H9 (cell line): ENCODE results near the gene SH2D6. TPM values are rescaled to one million over a fixed set of nuclear protein-coding genes. Genes with fewer than 3 reads are reported as not detected.
A peak's percentile ranks its signal among the peaks of the same experiment; 100 is the strongest.

ENCODE experiments used
- DNase-seq: peaks from one replicate; pipeline ENCODE4 v3.0.0-alpha.2; 2017
- H2AFZ ChIP-seq: one replicate; pipeline ENCODE4 v1.6.1; 2013; ENCODE audit warnings: mild to moderate bottlenecking, low read length, control low read depth, moderate library complexity
- H2AK5ac ChIP-seq: 2 replicates; pipeline ENCODE4 v1.6.1; 2013; ENCODE audit warnings: low read length, control low read depth, mixed read lengths; ENCODE audit not compliant: insufficient read length
- H2BK120ac ChIP-seq: one replicate; pipeline ENCODE4 v1.6.1; 2013; ENCODE audit warnings: low read depth, mild to moderate bottlenecking, low read length, control low read depth, inconsistent platforms; ENCODE audit not compliant: poor library complexity, severe bottlenecking
- H2BK12ac ChIP-seq: 2 replicates; pipeline ENCODE4 v1.6.1; 2013; ENCODE audit warnings: low read length, control low read depth, mixed read lengths, low read depth; ENCODE audit not compliant: insufficient read length
- H2BK15ac ChIP-seq: 2 replicates; pipeline ENCODE4 v1.6.1; 2013; ENCODE audit warnings: low read depth, low read length, control low read depth
- H2BK20ac ChIP-seq: one replicate; pipeline ENCODE4 v1.6.1; 2013; ENCODE audit warnings: low read depth, mild to moderate bottlenecking, low read length, control low read depth, inconsistent platforms; ENCODE audit not compliant: poor library complexity, severe bottlenecking
- H2BK5ac ChIP-seq: 2 replicates; pipeline ENCODE4 v1.6.1; 2013; ENCODE audit warnings: low read length, control low read depth, mixed read lengths; ENCODE audit not compliant: insufficient read length
- H3K14ac ChIP-seq: 2 replicates; pipeline ENCODE4 v1.6.1; 2013; ENCODE audit warnings: low read length, control low read depth; ENCODE audit not compliant: insufficient read depth
- H3K18ac ChIP-seq: 2 replicates; pipeline ENCODE4 v1.6.1; 2013; ENCODE audit warnings: low read depth, mild to moderate bottlenecking, mixed read lengths, low read length, control low read depth; ENCODE audit not compliant: insufficient read length
- H3K23ac ChIP-seq: 2 replicates; pipeline ENCODE4 v1.6.1; 2013; ENCODE audit warnings: low read length, control low read depth, mixed read lengths, low read depth; ENCODE audit not compliant: insufficient read length
- H3K23me2 ChIP-seq: 2 replicates; pipeline ENCODE4 v1.6.1; 2013; ENCODE audit warnings: low read depth, mild to moderate bottlenecking, mixed read lengths, low read length, control low read depth; ENCODE audit not compliant: insufficient read length, poor library complexity, severe bottlenecking
- H3K27ac ChIP-seq: 2 replicates; pipeline ENCODE4 v1.5.1; 2013; ENCODE audit warnings: low read length, control low read depth, mixed read lengths, low read depth; ENCODE audit not compliant: insufficient read length
- H3K27me3 ChIP-seq: 2 replicates; pipeline ENCODE4 v1.6.1; 2013; ENCODE audit warnings: low read length, control low read depth, inconsistent platforms; ENCODE audit not compliant: insufficient read depth
- H3K4ac ChIP-seq: 2 replicates; pipeline ENCODE4 v1.6.1; 2013; ENCODE audit warnings: low read depth, mild to moderate bottlenecking, control low read depth, inconsistent platforms, low read length, moderate library complexity
- H3K4me1 ChIP-seq: 2 replicates; pipeline ENCODE4 v1.6.1; 2013; ENCODE audit warnings: low read length, control low read depth, inconsistent platforms; ENCODE audit not compliant: insufficient read depth
- H3K4me2 ChIP-seq: 2 replicates; pipeline ENCODE4 v1.6.1; 2013; ENCODE audit warnings: low read length, control low read depth, mixed read lengths; ENCODE audit not compliant: insufficient read length, insufficient read depth
- H3K56ac ChIP-seq: 2 replicates; pipeline ENCODE4 v1.6.1; 2013; ENCODE audit warnings: low read depth, mild to moderate bottlenecking, mixed read lengths, low read length, control low read depth; ENCODE audit not compliant: insufficient read length
- H3K79me1 ChIP-seq: 2 replicates; pipeline ENCODE4 v1.6.1; 2013; ENCODE audit warnings: low read depth, mild to moderate bottlenecking, moderate library complexity, low read length, control low read depth, inconsistent platforms; ENCODE audit not compliant: insufficient read depth, poor library complexity, severe bottlenecking
- H3K79me2 ChIP-seq: 2 replicates; pipeline ENCODE4 v1.6.1; 2013; ENCODE audit warnings: low read length, control low read depth, inconsistent platforms; ENCODE audit not compliant: insufficient read depth
- H3K9ac ChIP-seq: 2 replicates; pipeline ENCODE4 v1.6.1; 2013; ENCODE audit warnings: low read length, control low read depth, mixed read lengths; ENCODE audit not compliant: insufficient read length; ENCODE audit errors: extremely low read depth
- H3K9me3 ChIP-seq: one replicate; pipeline ENCODE4 v1.6.1; 2013; ENCODE audit warnings: low read depth, low read length, inconsistent platforms; ENCODE audit not compliant: control insufficient read depth
- H3T11ph ChIP-seq: one replicate; pipeline ENCODE4 v1.6.1; 2013; ENCODE audit warnings: mild to moderate bottlenecking, low read length, control low read depth, inconsistent platforms
- H4K20me1 ChIP-seq: one replicate; pipeline ENCODE4 v1.6.1; 2013; ENCODE audit not compliant: control insufficient read depth, insufficient read length, insufficient read depth
- H4K5ac ChIP-seq: 2 replicates; pipeline ENCODE4 v1.6.1; 2013; ENCODE audit warnings: low read depth, mild to moderate bottlenecking, mixed read lengths, low read length, control low read depth; ENCODE audit not compliant: insufficient read length
- H4K8ac ChIP-seq: replicated peaks from 2 replicates; pipeline ENCODE4 v1.6.1; 2013; ENCODE audit warnings: low read length, control low read depth, mixed read lengths, low read depth; ENCODE audit not compliant: insufficient read length
- H4K91ac ChIP-seq: 2 replicates; pipeline ENCODE4 v1.6.1; 2013; ENCODE audit warnings: low read depth, mild to moderate bottlenecking, moderate library complexity, mixed read lengths, low read length, control low read depth; ENCODE audit not compliant: insufficient read length
- H3K27ac Mint-ChIP-seq, 3 experiments: 2 replicates in 2 of 3; 3 replicates in 1 of 3; pipeline ENCODE4 v1.8.0; 2020 to 2021; ENCODE audit warnings: mixed read lengths in 3 of 3, mild to moderate bottlenecking in 1 of 3, moderate library complexity in 1 of 3
- H3K27me3 Mint-ChIP-seq: 2 replicates; pipeline ENCODE4 v1.8.0; 2021; ENCODE audit warnings: low read depth, mild to moderate bottlenecking, moderate library complexity, mixed read lengths
- H3K36me3 Mint-ChIP-seq, 3 experiments: 2 replicates in 2 of 3; 3 replicates in 1 of 3; pipeline ENCODE4 v1.8.0; 2020 to 2021; ENCODE audit warnings: low read depth in 3 of 3, mixed read lengths in 3 of 3; ENCODE audit not compliant: insufficient read depth in 1 of 3
- H3K4me1 Mint-ChIP-seq, 2 experiments: 2 replicates each; pipeline ENCODE4 v1.8.0; 2020; ENCODE audit warnings: mixed read lengths in 2 of 2
- H3K4me3 Mint-ChIP-seq, 2 experiments: 2 replicates in 1 of 2; 3 replicates in 1 of 2; pipeline ENCODE4 v1.8.0; 2020 to 2021; ENCODE audit warnings: mild to moderate bottlenecking in 2 of 2, mixed read lengths in 2 of 2, moderate library complexity in 1 of 2
- H3K9me3 Mint-ChIP-seq, 2 experiments: 2 replicates in 1 of 2; 3 replicates in 1 of 2; pipeline ENCODE4 v1.8.0; 2020; ENCODE audit warnings: mild to moderate bottlenecking in 2 of 2, mixed read lengths in 2 of 2, moderate library complexity in 1 of 2
- CTCF ChIP-seq: fragments of 200-600 bp; sonication (generic); conservative IDR thresholded peaks from 3 replicates; pipeline ENCODE4 v1.8.0; 2021; ENCODE audit warnings: antibody characterized with exemption, mild to moderate bottlenecking
- WGBS: extraction: QIAGEN DNeasy Blood & Tissue Kit; methylation state at CpG from one replicate; pipeline ENCODE4 v1.1.7; 2013; ENCODE audit warnings: missing lambda C conversion rate, low lambda C conversion rate, mixed read lengths; ENCODE audit not compliant: insufficient read length; ENCODE audit errors: extremely low coverage; 5-methylcytosine and 5-hydroxymethylcytosine counted together
- total RNA-seq: library from RNA; stranded (reverse); gene quantifications from 2 replicates; pipeline ENCODE4 v1.2.1, GENCODE V29; 2021

SH2D6 gene
- total RNA-seq, 1 experiment from 2014 or later = 0.61 TPM

- Histone ChIP-seq H2AK5ac (no peak overlapping the region), H2BK5ac (no peak overlapping the region), H4K91ac (no peak overlapping the region), H4K5ac (no peak overlapping the region), H3K79me2 (no peaks in the 10 kb centered on the region), H2BK12ac (no peak overlapping the region), H4K8ac (no peak overlapping the region), H3K4me2 (no peak overlapping the region), H3K9me3 (no peaks in the 10 kb centered on the region), H2BK15ac (no peak overlapping the region), H3K4ac (no peak overlapping the region), H3K27me3 (no peaks in the 10 kb centered on the region), H3K23me2 (no peaks in the 10 kb centered on the region), H3K56ac (no peak overlapping the region), H2BK20ac (no peak overlapping the region), H3K4me1 (no peaks in the 10 kb centered on the region), H3K9ac (no peak overlapping the region), H3K27ac (no peak overlapping the region), H3K79me1 (no peaks in the 10 kb centered on the region), H3T11ph (no peak overlapping the region), H2BK120ac (no peak overlapping the region), H3K14ac (no peak overlapping the region; the same call in 1 of the 2 replicates), H4K20me1 (no peaks in the 10 kb centered on the region), H2AFZ (no peak overlapping the region), H3K18ac (no peak overlapping the region), H3K23ac (no peak overlapping the region)
- no peak for TF ChIP-seq CTCF
- no peak overlapping the region for H3K4me3 Mint-ChIP-seq
- H3K36me3 Mint-ChIP-seq = peaks cover 4 to 16% (median 10%) of the 10 kb centered on the region in 3 experiments
- no peaks in the 10 kb centered on the region for H3K27me3 Mint-ChIP-seq
- H3K9me3 Mint-ChIP-seq = no peaks in the 10 kb centered on the region
- WGBS = no CpG with 5 or more reads among the region's 6 CpGs
- 0 out of 7 replicates have a peak overlapping the region, but pooled peaks of 1 of the 3 experiments have one; percentile 67 for H3K27ac Mint-ChIP-seq
- DNase-seq = no peak
- H3K4me1 Mint-ChIP-seq = peaks cover 15 to 17% of the 10 kb centered on the region in 2 experiments
Measured at GRCh38 chr2:85394976-85395375, 23.5 kb upstream of the SH2D6 start.
